GM12878 (cell line): ENCODE data around the gene SINHCAF. TPM values are rescaled to one million over a fixed set of nuclear protein-coding genes. Genes with fewer than 3 reads are reported as not detected.

Experiments used
- ATAC-seq: fragments of 200-7000 bp; cut with Tn5 transposase; 3 replicates; pipeline ENCODE4 v1.9.1; 2020; ENCODE audit warnings: mild to moderate bottlenecking, moderate library complexity
- BruUV-seq: library from RNA; stranded (reverse); fragments of 400-500 nt; replicated peaks from 2 replicates; lab custom pipeline; 2021; lab: Mats Ljungman, UMichigan
- CTCF ChIA-PET: fragments of 300-600 bp; sonication (Branson Sonifier 250); formaldehyde crosslinking; extraction: SDS; loops from one replicate; lab custom pipeline; 2021; ENCODE audit warnings: inconsistent platforms; lab: Yijun Ruan, JAX
- POLR2A ChIA-PET: fragments of 350-600 bp; formaldehyde crosslinking; extraction: SDS; loops from one replicate; lab custom pipeline; 2021; ENCODE audit warnings: inconsistent platforms; lab: Charles Lee
- RAD21 ChIA-PET: fragments of 300-600 bp; sonication (Branson Sonifier 250); formaldehyde crosslinking; loops from one replicate; lab custom pipeline; 2023; ENCODE audit warnings: antibody characterized with exemption; ENCODE audit not compliant: unreplicated experiment; lab: Charles Lee
- SMC1A ChIA-PET: fragments of 300-600 bp; sonication (Branson Sonifier 250); formaldehyde crosslinking; loops from one replicate; lab custom pipeline; 2023; ENCODE audit not compliant: unreplicated experiment, uncharacterized antibody; lab: Charles Lee
- DNase-seq: peaks from one replicate; pipeline ENCODE4 v3.0.0-alpha.2; 2011; ENCODE audit warnings: low read depth, low spot score
- FAIRE-seq: peaks from 3 replicates; lab custom pipeline; 2011; peaks lifted over from hg19 to GRCh38; lab: Jason Lieb, UNC
- H2AFZ ChIP-seq: 2 replicates; pipeline ENCODE4 v1.6.0; 2011; ENCODE audit warnings: low read depth, low read length, control low read depth; ENCODE audit not compliant: control insufficient read depth
- H3K27ac ChIP-seq: 2 replicates; pipeline ENCODE4 v1.5.1; 2011; ENCODE audit warnings: control low read depth; ENCODE audit not compliant: control insufficient read depth, insufficient read depth
- H3K27me3 ChIP-seq, 2 experiments: replicated peaks in 1 of 2; 2 replicates each; pipeline versions ENCODE4 v1.6.0 to v1.6.1; 2011; ENCODE audit warnings: low read length in 1 of 2; ENCODE audit not compliant: control insufficient read depth in 2 of 2, insufficient read depth in 2 of 2
- H3K36me3 ChIP-seq, 2 experiments: 2 replicates each; pipeline ENCODE4 v1.5.1; 2011; ENCODE audit warnings: low read length in 1 of 2; ENCODE audit not compliant: control insufficient read depth in 2 of 2, insufficient read depth in 2 of 2
- H3K4me1 ChIP-seq: 2 replicates; pipeline ENCODE4 v1.6.1; 2011; ENCODE audit warnings: mild to moderate bottlenecking, low read length, moderate library complexity, mixed read lengths; ENCODE audit not compliant: control insufficient read depth, insufficient read depth
- H3K4me2 ChIP-seq: 2 replicates; pipeline ENCODE4 v1.6.0; 2011; ENCODE audit warnings: control low read depth; ENCODE audit not compliant: control insufficient read depth, insufficient read depth
- H3K4me3 ChIP-seq: fragments of 200-600 bp; sonication (generic); 2 replicates; pipeline ENCODE4 v1.5.1; 2016
- H3K79me2 ChIP-seq: 2 replicates; pipeline ENCODE4 v1.6.0; 2011; ENCODE audit warnings: low read length; ENCODE audit not compliant: control insufficient read depth, insufficient read depth
- H3K9ac ChIP-seq: 2 replicates; pipeline ENCODE4 v1.8.0; 2011; ENCODE audit warnings: low read length, control low read depth, mixed read lengths; ENCODE audit not compliant: control insufficient read depth, insufficient read depth
- H3K9me3 ChIP-seq: replicated peaks from 3 replicates; pipeline ENCODE4 v1.5.1; 2011; ENCODE audit warnings: mild to moderate bottlenecking, low read length; ENCODE audit not compliant: control insufficient read depth, insufficient read depth
- H4K20me1 ChIP-seq: 2 replicates; pipeline ENCODE4 v1.6.0; 2011; ENCODE audit not compliant: control insufficient read depth, insufficient read depth
- BACH1 ChIP-seq: fragments of 450-650 bp; IDR thresholded peaks from 2 replicates; pipeline ENCODE4 v1.6.1; 2017; ENCODE audit warnings: mild to moderate bottlenecking, borderline replicate concordance
- JUNB ChIP-seq: IDR thresholded peaks from 2 replicates; pipeline ENCODE4 v1.6.1; 2016; ENCODE audit warnings: antibody characterized with exemption, mild to moderate bottlenecking
- MTA2 ChIP-seq: fragments of 450-650 bp; IDR thresholded peaks from 2 replicates; pipeline ENCODE4 v1.6.1; 2016; ENCODE audit warnings: low read depth, mild to moderate bottlenecking, moderate library complexity
- NR2C1 ChIP-seq: fragments of 450-650 bp; IDR thresholded peaks from 2 replicates; pipeline ENCODE4 v1.6.1; 2017; ENCODE audit warnings: antibody characterized with exemption, mild to moderate bottlenecking, moderate library complexity
- RUNX3 ChIP-seq: IDR thresholded peaks from 2 replicates; pipeline ENCODE4 v1.6.1; 2012; ENCODE audit warnings: low read length, inconsistent platforms
- SIX5 ChIP-seq: IDR thresholded peaks from 2 replicates; pipeline ENCODE4 v1.6.1; 2011; ENCODE audit warnings: mild to moderate bottlenecking, low read depth, low read length, moderate library complexity; ENCODE audit not compliant: severe bottlenecking
- WGBS: methylation state at CpG from one replicate; pipeline ENCODE4 v1.1.6; 2016; ENCODE audit warnings: low lambda C conversion rate; ENCODE audit not compliant: insufficient replicate concordance, insufficient coverage; ENCODE audit errors: missing lambda C conversion rate; 5-methylcytosine and 5-hydroxymethylcytosine counted together
- in situ Hi-C: fragments of 300-500 bp; cut with MboI; formaldehyde crosslinking; loops from 9 replicates; pipeline ENCODE4 v1.14.3; 2018; ENCODE audit warnings: mixed read lengths
- intact Hi-C: fragments of 100-400 bp; cut with micrococcal nuclease; formaldehyde crosslinking; loops from one replicate; pipeline ENCODE4 v1.14.2; 2022; ENCODE audit not compliant: unreplicated experiment
- polyA plus RNA-seq, 11 experiments: library from polyadenylated mRNA; depleted of rRNA in 4 of 11; unstranded in 6 of 11; stranded (reverse) in 5 of 11; fragments of >200 nt; fragmentation: Nextera tagmentation in 4 of 11; fragmentation: Illumina TruSeq in 1 of 11; extraction: Ambion mirVana in 4 of 11; extraction: Trizol in 1 of 11; gene quantifications; 1 replicate in 1 of 11; 2 replicates in 10 of 11; pipeline versions ENCODE4 v1.2.1 to v1.2.3, GENCODE V29; 2011 to 2016; ENCODE audit warnings: inconsistent platforms in 2 of 11, missing spikeins in 2 of 11, low read depth in 1 of 11
- total RNA-seq, 4 experiments: library from RNA; depleted of rRNA in 3 of 4; stranded (reverse); fragments of >200 nt in 3 of 4; fragmentation: Illumina TruSeq in 1 of 4; extraction: Trizol in 1 of 4; gene quantifications; 2 replicates each; pipeline versions ENCODE4 v1.2.1 to v1.2.3, GENCODE V29; 2013 to 2021
- TF ChIP-seq, protein P1 (sequence below): fragments of 450-650 bp; IDR thresholded peaks from 2 replicates; pipeline ENCODE4 v1.6.1; 2017; ENCODE audit warnings: borderline replicate concordance
- TF ChIP-seq, protein P2 (sequence below): IDR thresholded peaks from 2 replicates; pipeline ENCODE4 v1.6.1; 2012; ENCODE audit warnings: low read depth, low read length, improper control_type of control experiment
- TF ChIP-seq, protein P3 (sequence below): fragments of 450-650 bp; IDR thresholded peaks from 2 replicates; pipeline ENCODE4 v1.6.1; 2017; ENCODE audit warnings: low read depth, mild to moderate bottlenecking, moderate library complexity

Gene SINHCAF
- total and polyA plus RNA-seq, 10 of the 15 experiments (the other 5 are each of a cell fraction or from before 2014, with no cell fraction given) = 60.4 to 156 (median 90.3) TPM

DNA sequence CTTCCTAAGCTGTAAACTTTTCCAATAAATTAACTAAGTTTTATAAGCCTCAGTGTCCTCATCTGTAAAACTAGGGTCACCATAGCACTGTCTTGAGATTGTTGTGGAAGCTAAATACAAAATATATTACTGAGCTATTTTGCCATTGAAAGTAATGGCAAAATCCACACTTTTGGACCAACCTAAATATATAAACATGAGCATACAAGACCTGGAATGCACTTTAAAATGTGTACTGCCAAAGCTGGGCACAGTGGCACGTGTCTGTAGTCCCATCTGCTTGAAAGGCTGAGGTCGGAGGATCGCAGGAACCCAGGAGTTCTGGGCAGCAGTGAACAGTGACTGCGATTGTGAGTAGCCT, 29.8 kb upstream of the SINHCAF start:
- ATAC-seq = no peak
- H3K4me1 ChIP-seq = peaks cover 4% of the 10 kb centered on the region; the same call in 1 of the 2 replicates
- H3K9ac ChIP-seq = no peak overlapping the region
- H3K79me2 ChIP-seq = no peaks in the 10 kb centered on the region
- DNase-seq = no peak
- no peaks in the 10 kb centered on the region for H4K20me1 ChIP-seq
- no peak overlapping the region for H3K27ac ChIP-seq
- BruUV-seq = no TSS peak
- H3K36me3 ChIP-seq = no peaks in the 10 kb centered on the region
- TF ChIP-seq, protein P1, sequence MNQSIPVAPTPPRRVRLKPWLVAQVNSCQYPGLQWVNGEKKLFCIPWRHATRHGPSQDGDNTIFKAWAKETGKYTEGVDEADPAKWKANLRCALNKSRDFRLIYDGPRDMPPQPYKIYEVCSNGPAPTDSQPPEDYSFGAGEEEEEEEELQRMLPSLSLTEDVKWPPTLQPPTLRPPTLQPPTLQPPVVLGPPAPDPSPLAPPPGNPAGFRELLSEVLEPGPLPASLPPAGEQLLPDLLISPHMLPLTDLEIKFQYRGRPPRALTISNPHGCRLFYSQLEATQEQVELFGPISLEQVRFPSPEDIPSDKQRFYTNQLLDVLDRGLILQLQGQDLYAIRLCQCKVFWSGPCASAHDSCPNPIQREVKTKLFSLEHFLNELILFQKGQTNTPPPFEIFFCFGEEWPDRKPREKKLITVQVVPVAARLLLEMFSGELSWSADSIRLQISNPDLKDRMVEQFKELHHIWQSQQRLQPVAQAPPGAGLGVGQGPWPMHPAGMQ = no peak
- TF ChIP-seq, protein P2, sequence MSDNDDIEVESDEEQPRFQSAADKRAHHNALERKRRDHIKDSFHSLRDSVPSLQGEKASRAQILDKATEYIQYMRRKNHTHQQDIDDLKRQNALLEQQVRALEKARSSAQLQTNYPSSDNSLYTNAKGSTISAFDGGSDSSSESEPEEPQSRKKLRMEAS = no peak
- TF ChIP-seq RUNX3 (no peak), MTA2 (no peak), NR2C1 (no peak), SIX5 (no peak), JUNB (no peak), BACH1 (no peak)
- TF ChIP-seq, protein P3, sequence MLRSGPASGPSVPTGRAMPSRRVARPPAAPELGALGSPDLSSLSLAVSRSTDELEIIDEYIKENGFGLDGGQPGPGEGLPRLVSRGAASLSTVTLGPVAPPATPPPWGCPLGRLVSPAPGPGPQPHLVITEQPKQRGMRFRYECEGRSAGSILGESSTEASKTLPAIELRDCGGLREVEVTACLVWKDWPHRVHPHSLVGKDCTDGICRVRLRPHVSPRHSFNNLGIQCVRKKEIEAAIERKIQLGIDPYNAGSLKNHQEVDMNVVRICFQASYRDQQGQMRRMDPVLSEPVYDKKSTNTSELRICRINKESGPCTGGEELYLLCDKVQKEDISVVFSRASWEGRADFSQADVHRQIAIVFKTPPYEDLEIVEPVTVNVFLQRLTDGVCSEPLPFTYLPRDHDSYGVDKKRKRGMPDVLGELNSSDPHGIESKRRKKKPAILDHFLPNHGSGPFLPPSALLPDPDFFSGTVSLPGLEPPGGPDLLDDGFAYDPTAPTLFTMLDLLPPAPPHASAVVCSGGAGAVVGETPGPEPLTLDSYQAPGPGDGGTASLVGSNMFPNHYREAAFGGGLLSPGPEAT = no peak
- H2AFZ ChIP-seq = no peak overlapping the region
- CTCF ChIA-PET = interaction anchor here (0.9 kb wide), 1 partner anchor 84 kb away, joined by 3 read pairs; no protein-coding TSS in a partner anchor
- in situ Hi-C loops (no loop called here), intact Hi-C loops (no loop called here)
- SMC1A ChIA-PET = interaction anchor here (1.5 kb wide), 1 partner anchor 18 kb away, joined by 4 read pairs; no protein-coding TSS in a partner anchor
- POLR2A ChIA-PET = no interaction called here
- 45% methylated on average over 4 of the region's 4 CpGs for WGBS
- no peak overlapping the region for H3K4me2 ChIP-seq
- no peak for FAIRE-seq
- RAD21 ChIA-PET = no interaction called here
- H3K4me3 ChIP-seq = no peak overlapping the region
- no peaks in the 10 kb centered on the region for H3K9me3 ChIP-seq
- no peaks in the 10 kb centered on the region; a peak in 1 of 4 replicates for H3K27me3 ChIP-seq
